HL-60 (cell line): ENCODE results near the gene EDNRA.

Source experiments
- CTCF ChIP-seq: IDR thresholded peaks from one replicate; pipeline ENCODE4 v1.5.1; 2011; ENCODE audit warnings: low read length, control low read depth, inconsistent platforms; ENCODE audit not compliant: insufficient read depth
- GABPA ChIP-seq: IDR thresholded peaks from 2 replicates; pipeline ENCODE4 v1.6.1; 2012; ENCODE audit warnings: low read depth
- POLR2AphosphoS5 ChIP-seq: IDR thresholded peaks from 2 replicates; pipeline ENCODE4 v1.6.1; 2012; ENCODE audit warnings: low read depth
- SPI1 ChIP-seq: IDR thresholded peaks from 2 replicates; pipeline ENCODE4 v1.6.1; 2012; ENCODE audit warnings: low read depth, mild to moderate bottlenecking, borderline replicate concordance
- TF ChIP-seq, protein P1 (sequence below): IDR thresholded peaks from 2 replicates; pipeline ENCODE4 v1.6.1; 2012; ENCODE audit warnings: low read depth; ENCODE audit not compliant: insufficient replicate concordance

DNA sequence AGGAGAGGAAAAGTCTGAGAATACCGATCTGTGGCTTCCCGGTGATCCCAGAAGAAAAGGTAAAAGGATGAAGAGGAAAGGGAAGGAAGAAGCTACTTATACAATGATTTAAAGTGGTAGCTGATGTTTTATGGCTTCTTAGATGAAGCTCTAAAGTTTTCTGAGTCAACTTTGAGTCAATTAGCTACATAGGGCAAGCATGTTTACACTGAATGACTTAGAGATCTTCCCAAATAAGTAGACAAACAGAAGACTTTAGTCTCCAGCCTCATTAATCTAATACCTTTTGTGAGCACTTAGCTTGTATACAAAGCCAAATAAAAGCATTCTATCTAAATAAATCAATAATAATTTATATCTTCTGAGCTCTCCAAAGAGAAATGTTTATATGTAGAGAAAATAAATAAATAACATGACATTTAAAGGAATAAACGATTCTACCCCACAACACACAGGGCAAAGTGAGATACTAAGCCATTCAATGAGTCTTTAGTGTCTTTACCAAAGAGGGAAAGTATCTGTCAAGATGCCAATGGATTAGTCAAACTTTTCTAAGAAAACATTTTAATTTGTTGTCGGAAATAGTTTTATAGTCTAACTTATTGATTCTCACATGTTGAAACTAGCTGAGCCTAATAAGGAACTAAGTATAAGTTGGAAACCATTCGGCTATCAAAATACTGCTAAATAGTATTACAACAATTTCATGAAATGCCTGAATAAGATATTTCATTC is 90.3 kb downstream of the EDNRA start:
- no peak for TF ChIP-seq POLR2AphosphoS5
- no peak for TF ChIP-seq CTCF
- no peak for TF ChIP-seq GABPA
- no peak for TF ChIP-seq SPI1
- TF ChIP-seq, protein P1, sequence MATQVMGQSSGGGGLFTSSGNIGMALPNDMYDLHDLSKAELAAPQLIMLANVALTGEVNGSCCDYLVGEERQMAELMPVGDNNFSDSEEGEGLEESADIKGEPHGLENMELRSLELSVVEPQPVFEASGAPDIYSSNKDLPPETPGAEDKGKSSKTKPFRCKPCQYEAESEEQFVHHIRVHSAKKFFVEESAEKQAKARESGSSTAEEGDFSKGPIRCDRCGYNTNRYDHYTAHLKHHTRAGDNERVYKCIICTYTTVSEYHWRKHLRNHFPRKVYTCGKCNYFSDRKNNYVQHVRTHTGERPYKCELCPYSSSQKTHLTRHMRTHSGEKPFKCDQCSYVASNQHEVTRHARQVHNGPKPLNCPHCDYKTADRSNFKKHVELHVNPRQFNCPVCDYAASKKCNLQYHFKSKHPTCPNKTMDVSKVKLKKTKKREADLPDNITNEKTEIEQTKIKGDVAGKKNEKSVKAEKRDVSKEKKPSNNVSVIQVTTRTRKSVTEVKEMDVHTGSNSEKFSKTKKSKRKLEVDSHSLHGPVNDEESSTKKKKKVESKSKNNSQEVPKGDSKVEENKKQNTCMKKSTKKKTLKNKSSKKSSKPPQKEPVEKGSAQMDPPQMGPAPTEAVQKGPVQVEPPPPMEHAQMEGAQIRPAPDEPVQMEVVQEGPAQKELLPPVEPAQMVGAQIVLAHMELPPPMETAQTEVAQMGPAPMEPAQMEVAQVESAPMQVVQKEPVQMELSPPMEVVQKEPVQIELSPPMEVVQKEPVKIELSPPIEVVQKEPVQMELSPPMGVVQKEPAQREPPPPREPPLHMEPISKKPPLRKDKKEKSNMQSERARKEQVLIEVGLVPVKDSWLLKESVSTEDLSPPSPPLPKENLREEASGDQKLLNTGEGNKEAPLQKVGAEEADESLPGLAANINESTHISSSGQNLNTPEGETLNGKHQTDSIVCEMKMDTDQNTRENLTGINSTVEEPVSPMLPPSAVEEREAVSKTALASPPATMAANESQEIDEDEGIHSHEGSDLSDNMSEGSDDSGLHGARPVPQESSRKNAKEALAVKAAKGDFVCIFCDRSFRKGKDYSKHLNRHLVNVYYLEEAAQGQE = no peak
